Activated B cell treated with CpG ODN at 0.5 μM for 24 hours (primary cell): Measurements from ENCODE around the gene CDX1. TPM values are rescaled to one million over a fixed set of nuclear protein-coding genes. Genes with fewer than 3 reads are reported as not detected.

ENCODE experiments used
- ATAC-seq: fragments of 200-7000 bp; cut with Tn5 transposase; one replicate; pipeline ENCODE4 v1.10.0; 2021; ENCODE audit warnings: low read depth, mild to moderate bottlenecking, moderate library complexity
- CTCF ChIA-PET: fragments of 350-600 bp; sonication (Branson Sonifier 250); formaldehyde crosslinking; loops from one replicate; lab custom pipeline; 2021; ENCODE audit warnings: antibody characterized with exemption; lab: Charles Lee
- POLR2A ChIA-PET: fragments of 350-600 bp; sonication (Branson Sonifier 250); formaldehyde crosslinking; loops from one replicate; lab custom pipeline; 2021; ENCODE audit warnings: antibody characterized with exemption; lab: Charles Lee
- DNase-seq: peaks from one replicate; pipeline ENCODE4 v3.0.0; 2022
- H3K27ac Mint-ChIP-seq: one replicate; pipeline ENCODE4 v1.8.0; 2020; ENCODE audit warnings: mixed read lengths
- H3K27me3 Mint-ChIP-seq: one replicate; pipeline ENCODE4 v1.8.0; 2021; ENCODE audit warnings: mixed read lengths
- H3K36me3 Mint-ChIP-seq: one replicate; pipeline ENCODE4 v1.8.0; 2021; ENCODE audit warnings: low read depth, mixed read lengths
- H3K4me1 Mint-ChIP-seq: one replicate; pipeline ENCODE4 v1.8.0; 2021; ENCODE audit warnings: mixed read lengths
- H3K4me3 Mint-ChIP-seq: one replicate; pipeline ENCODE4 v1.8.0; 2020; ENCODE audit warnings: mild to moderate bottlenecking, mixed read lengths
- H3K9me3 Mint-ChIP-seq: one replicate; pipeline ENCODE4 v1.8.0; 2020; ENCODE audit warnings: mixed read lengths
- intact Hi-C: fragments of 100-400 bp; cut with micrococcal nuclease; formaldehyde crosslinking; loops from one replicate; pipeline ENCODE4 v1.15.1; 2024
- total RNA-seq: library from RNA; stranded (reverse); gene quantifications from 2 replicates; pipeline ENCODE4 v1.2.3, GENCODE V29; 2022
- TF ChIP-seq, protein P1 (sequence below): fragments of 200-600 bp; IDR thresholded peaks from one replicate; pipeline ENCODE4 v1.8.0; 2022; ENCODE audit warnings: antibody characterized with exemption, mild to moderate bottlenecking

Gene CDX1
- total RNA-seq, 1 donor from 2014 or later: not detected

GRCh38 chr5:150186897-150187296 is 20.3 kb downstream of the CDX1 start:
- ATAC-seq (no peak), DNase-seq (no peak)
- ChIA-PET POLR2A (no interaction called here), CTCF (no interaction called here)
- no peaks in the 10 kb centered on the region for H3K4me1 Mint-ChIP-seq
- no peaks in the 10 kb centered on the region for H3K9me3 Mint-ChIP-seq
- TF ChIP-seq, protein P1, sequence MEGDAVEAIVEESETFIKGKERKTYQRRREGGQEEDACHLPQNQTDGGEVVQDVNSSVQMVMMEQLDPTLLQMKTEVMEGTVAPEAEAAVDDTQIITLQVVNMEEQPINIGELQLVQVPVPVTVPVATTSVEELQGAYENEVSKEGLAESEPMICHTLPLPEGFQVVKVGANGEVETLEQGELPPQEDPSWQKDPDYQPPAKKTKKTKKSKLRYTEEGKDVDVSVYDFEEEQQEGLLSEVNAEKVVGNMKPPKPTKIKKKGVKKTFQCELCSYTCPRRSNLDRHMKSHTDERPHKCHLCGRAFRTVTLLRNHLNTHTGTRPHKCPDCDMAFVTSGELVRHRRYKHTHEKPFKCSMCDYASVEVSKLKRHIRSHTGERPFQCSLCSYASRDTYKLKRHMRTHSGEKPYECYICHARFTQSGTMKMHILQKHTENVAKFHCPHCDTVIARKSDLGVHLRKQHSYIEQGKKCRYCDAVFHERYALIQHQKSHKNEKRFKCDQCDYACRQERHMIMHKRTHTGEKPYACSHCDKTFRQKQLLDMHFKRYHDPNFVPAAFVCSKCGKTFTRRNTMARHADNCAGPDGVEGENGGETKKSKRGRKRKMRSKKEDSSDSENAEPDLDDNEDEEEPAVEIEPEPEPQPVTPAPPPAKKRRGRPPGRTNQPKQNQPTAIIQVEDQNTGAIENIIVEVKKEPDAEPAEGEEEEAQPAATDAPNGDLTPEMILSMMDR: no peak
- H3K36me3 Mint-ChIP-seq: no peaks in the 10 kb centered on the region
- no peak overlapping the region for H3K27ac Mint-ChIP-seq
- no peak overlapping the region for H3K4me3 Mint-ChIP-seq
- H3K27me3 Mint-ChIP-seq: peaks cover 22% of the 10 kb centered on the region
- intact Hi-C loops: no loop called here

DNA sequence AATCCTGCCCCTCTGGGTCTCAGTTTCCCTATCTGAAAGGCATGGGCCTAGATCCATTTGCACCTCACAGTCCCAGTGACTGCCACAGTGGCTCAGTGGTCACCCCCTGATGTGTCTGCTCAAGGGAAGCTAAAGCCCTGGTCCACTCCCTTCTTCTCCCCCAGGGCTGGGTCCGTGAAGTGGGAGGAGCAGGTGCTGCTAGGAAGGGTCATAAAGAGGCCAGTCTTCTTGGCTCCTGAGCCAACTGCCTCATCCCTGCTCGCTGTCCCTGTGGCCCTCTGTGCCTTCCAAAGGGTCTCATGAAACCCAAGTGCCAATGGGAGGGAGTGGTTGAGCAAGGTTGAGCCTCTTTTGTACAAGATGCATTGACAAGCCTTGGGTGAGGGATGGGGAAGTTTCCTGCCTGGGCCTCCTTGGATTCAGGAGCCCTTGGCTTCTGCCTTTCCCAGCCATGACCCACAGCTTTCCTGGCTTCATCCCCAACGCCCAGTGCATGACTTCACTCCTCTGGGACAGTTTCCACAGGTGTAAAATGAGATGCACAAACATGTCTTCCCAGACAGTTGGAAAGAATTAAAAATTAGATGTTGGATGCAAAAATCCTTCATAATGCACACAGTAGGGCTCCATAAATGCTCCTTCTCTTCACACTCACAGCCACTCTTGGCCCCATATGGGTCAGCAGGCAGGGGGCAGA is 21.7 kb downstream of the CDX1 start:
- TF ChIP-seq, protein P1: no peak
- DNase-seq (no peak), ATAC-seq (no peak)
- Mint-ChIP-seq H3K4me1 (no peaks in the 10 kb centered on the region), H3K36me3 (no peaks in the 10 kb centered on the region), H3K27ac (no peak overlapping the region), H3K4me3 (no peak overlapping the region), H3K9me3 (no peaks in the 10 kb centered on the region), H3K27me3 (peaks cover 26% of the 10 kb centered on the region)
- CTCF ChIA-PET: no interaction called here
- POLR2A ChIA-PET: no interaction called here
- intact Hi-C loops: no loop called here

GRCh38 chr5:150189326-150189725 is 22.7 kb downstream of the CDX1 start:
- TF ChIP-seq, protein P1: no peak
- no peaks in the 10 kb centered on the region for H3K9me3 Mint-ChIP-seq
- H3K27me3 Mint-ChIP-seq: peaks cover 26% of the 10 kb centered on the region
- ChIA-PET CTCF (no interaction called here), POLR2A (no interaction called here)
- DNase-seq (no peak), ATAC-seq (no peak)
- no peak overlapping the region for H3K4me3 Mint-ChIP-seq
- H3K36me3 Mint-ChIP-seq: no peaks in the 10 kb centered on the region
- no peak overlapping the region for H3K27ac Mint-ChIP-seq
- intact Hi-C loops: no loop called here
- no peaks in the 10 kb centered on the region for H3K4me1 Mint-ChIP-seq

GRCh38 chr5:150189728-150190502 is 23.3 kb downstream of the CDX1 start, which contains the start of gene SLC6A7:
Gene SLC6A7, plus strand, starts transcription at chr5:150190062. Its CDS starts 266 bp downstream, at chr5:150190328.
- no peak within 1 kb of the TSS for H3K4me3 Mint-ChIP-seq
- ATAC-seq: no peak
- CTCF ChIA-PET: no interaction called here
- intact Hi-C loops: no loop called here
- no peaks in the 10 kb centered on the region for H3K4me1 Mint-ChIP-seq
- TF ChIP-seq, protein P1: no peak
- no peak within 1 kb of the TSS for H3K27ac Mint-ChIP-seq
- no peaks in the 10 kb centered on the region for H3K9me3 Mint-ChIP-seq
- POLR2A ChIA-PET: no interaction called here
- no peaks in the 10 kb centered on the region for H3K36me3 Mint-ChIP-seq
- peaks cover 26% of the 10 kb centered on the region for H3K27me3 Mint-ChIP-seq
- DNase-seq: no peak

- ATAC-seq (no peak), DNase-seq (no peak)
- H3K27me3 Mint-ChIP-seq: peaks cover 29% of the 10 kb centered on the region
- H3K27ac Mint-ChIP-seq: no peak overlapping the region
- POLR2A ChIA-PET: no interaction called here
- intact Hi-C loops: no loop called here
- TF ChIP-seq, protein P1: no peak
- H3K36me3 Mint-ChIP-seq: no peaks in the 10 kb centered on the region
- CTCF ChIA-PET: no interaction called here
- H3K9me3 Mint-ChIP-seq: no peaks in the 10 kb centered on the region
- H3K4me3 Mint-ChIP-seq: no peak overlapping the region
- no peaks in the 10 kb centered on the region for H3K4me1 Mint-ChIP-seq
Measured at GRCh38 chr5:150190503-150190979, 24.0 kb downstream of the CDX1 start.
